NCI-H2029 treated with DMSO at 0.1 percent for 48 hours (cell line): ENCODE data around the gene NAV2.
A peak's percentile ranks its signal among the peaks of the same experiment; 100 is the strongest.

ENCODE experiments used
- DNase-seq: peaks from one replicate; lab custom pipeline; 2025; lab: John Stamatoyannopoulos, UW

The NAV2 gene

GRCh38 chr11:20024172-20024935 lies 311.7 kb downstream of the NAV2 start:
- no peak for DNase-seq

GRCh38 chr11:20025332-20025840 lies 312.7 kb downstream of the NAV2 start:
- no peak for DNase-seq

GRCh38 chr11:20026629-20027555 lies 314.3 kb downstream of the NAV2 start:
- DNase-seq: peak; percentile 97

- no peak for DNase-seq
Observed at GRCh38 chr11:20027556-20028013, 314.9 kb downstream of the NAV2 start.

- DNase-seq: no peak
Observed at GRCh38 chr11:20029193-20029592, 316.6 kb downstream of the NAV2 start.

GRCh38 chr11:20030472-20030871 lies 317.8 kb downstream of the NAV2 start:
- DNase-seq: no peak

- DNase-seq: no peak
Observed at GRCh38 chr11:20031155-20032001, 318.7 kb downstream of the NAV2 start.

GRCh38 chr11:20032127-20032526 lies 319.5 kb downstream of the NAV2 start:
- no peak for DNase-seq

- DNase-seq: no peak
Observed at GRCh38 chr11:20032577-20033260, 320.1 kb downstream of the NAV2 start.

- DNase-seq: no peak
Observed at GRCh38 chr11:20033806-20034205, 321.2 kb downstream of the NAV2 start.

- DNase-seq: no peak
Observed at GRCh38 chr11:20034941-20035340, 322.3 kb downstream of the NAV2 start.

- no peak for DNase-seq
Observed at GRCh38 chr11:20035375-20035700, 322.7 kb downstream of the NAV2 start.

GRCh38 chr11:20035701-20036601 lies 323.3 kb downstream of the NAV2 start:
- DNase-seq: peak; percentile 97

GRCh38 chr11:20036626-20037335 lies 324.1 kb downstream of the NAV2 start:
- DNase-seq: no peak

GRCh38 chr11:20037396-20038153 lies 324.9 kb downstream of the NAV2 start:
- DNase-seq: peak; percentile 61

- DNase-seq: no peak
Observed at GRCh38 chr11:20038412-20038811, 325.8 kb downstream of the NAV2 start.

- no peak for DNase-seq
Observed at GRCh38 chr11:20038972-20039371, 326.3 kb downstream of the NAV2 start.

GRCh38 chr11:20041499-20041898 lies 328.9 kb downstream of the NAV2 start:
- no peak for DNase-seq
